Measurements from ENCODE around the gene KCNIP2.

Gene KCNIP2

GRCh38 chr10:101781984-101782810 lies 61.4 kb downstream of the KCNIP2 start:
- DNase-seq: no peak

GRCh38 chr10:101781655-101781983 lies 62.0 kb downstream of the KCNIP2 start:
- DNase-seq: no peak

GRCh38 chr10:101780818-101781654 lies 62.6 kb downstream of the KCNIP2 start:
- peak; percentile 3 for DNase-seq

GRCh38 chr10:101780187-101780817 lies 63.3 kb downstream of the KCNIP2 start:
- DNase-seq: no peak

- peak; percentile 7 for DNase-seq
Measured at GRCh38 chr10:101779544-101780186, 63.9 kb downstream of the KCNIP2 start.

- peak; percentile 15 for DNase-seq
Measured at GRCh38 chr10:101778781-101779543, 64.6 kb downstream of the KCNIP2 start.

GRCh38 chr10:101778151-101778780 lies 65.3 kb downstream of the KCNIP2 start:
- DNase-seq: no peak

GRCh38 chr10:101777619-101778145 lies 65.9 kb downstream of the KCNIP2 start:
- peak; percentile 2 for DNase-seq

- DNase-seq: no peak
Measured at GRCh38 chr10:101776161-101776817, 67.3 kb downstream of the KCNIP2 start.

All from NCI-H2029 (cell line).